T-helper 2 cell treated with Interferon-gamma antibody and Interleukin-4, amounts not matched to agents 100 ng/mL and 5 ng/mL, for 36 hours (primary cell): ENCODE results near the gene UTP11. TPM values are rescaled to one million over a fixed set of nuclear protein-coding genes. Genes with fewer than 3 reads are reported as not detected.

ENCODE experiments used
- intact Hi-C: fragments of 100-400 bp; cut with micrococcal nuclease; formaldehyde crosslinking; loops from one replicate; pipeline ENCODE4 v1.15.1; 2023
- total RNA-seq: library from RNA; stranded (reverse); gene quantifications from 2 replicates; pipeline ENCODE4 v1.2.3, GENCODE V29; 2022

UTP11 gene
- total RNA-seq, 1 donor from 2014 or later = 47.0 TPM

- intact Hi-C loops = no loop called here
Measured at GRCh38 chr1:38068220-38068979, 55.9 kb downstream of the UTP11 start.

DNA sequence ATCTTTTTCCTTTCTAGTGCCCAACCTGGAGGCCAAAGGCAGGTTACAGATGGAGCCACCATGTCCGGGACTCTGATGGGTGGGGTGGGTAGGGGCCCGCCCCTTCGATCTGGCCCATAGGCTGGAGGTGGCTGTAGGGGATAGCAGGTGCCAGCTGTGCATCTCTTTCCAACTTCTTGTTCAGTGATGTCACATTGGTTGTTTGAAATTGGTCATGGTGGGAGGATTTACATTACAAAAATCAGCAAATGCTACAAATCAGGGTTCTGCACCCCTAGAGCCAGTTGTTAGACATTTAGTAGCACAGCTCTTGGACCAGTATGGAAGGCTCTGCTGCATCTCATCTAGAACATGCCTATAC is 56.4 kb downstream of the UTP11 start:
- intact Hi-C loops = no loop called here

GRCh38 chr1:38071312-38072256 is 59.0 kb downstream of the UTP11 start:
- intact Hi-C loops = no loop called here

- intact Hi-C loops = no loop called here
Measured at GRCh38 chr1:38072858-38073257, 60.3 kb downstream of the UTP11 start.

DNA sequence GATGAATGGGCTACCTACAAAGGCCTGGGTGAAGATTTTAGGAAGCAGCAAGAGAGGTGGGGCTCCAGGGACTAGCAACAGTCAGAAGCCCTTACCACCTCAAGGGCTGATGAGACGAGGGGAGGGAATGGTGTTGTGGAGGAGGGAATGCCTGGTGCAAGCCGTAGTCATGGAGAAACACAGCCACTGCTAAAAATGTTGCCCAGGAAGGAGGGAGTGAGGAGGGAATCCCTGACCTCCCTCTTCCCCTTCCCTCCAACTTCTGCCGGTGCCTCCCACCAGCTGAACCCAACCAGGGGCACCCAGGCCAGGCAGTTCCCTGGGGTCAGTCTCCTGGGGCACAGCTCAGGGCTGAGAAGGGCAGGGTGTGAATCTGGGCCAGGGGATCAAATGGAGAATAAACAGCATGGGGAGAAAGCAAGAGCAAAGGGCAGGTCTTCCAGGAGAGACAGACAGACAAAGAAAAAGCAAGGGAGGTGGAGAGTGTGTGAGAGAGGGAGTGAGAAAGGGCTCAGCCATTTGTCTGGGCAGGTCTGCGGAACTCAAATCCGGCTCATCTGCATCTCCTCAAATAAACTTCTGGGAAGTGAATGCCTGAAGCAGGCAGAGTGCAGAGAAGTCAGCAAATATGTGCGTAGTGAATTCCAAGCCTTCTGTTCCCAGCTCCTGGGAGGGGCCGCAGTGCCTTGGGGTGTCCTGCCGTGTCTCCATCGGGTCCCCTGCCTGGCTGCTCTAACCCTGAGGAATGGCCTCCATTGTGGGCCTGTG is 61.2 kb downstream of the UTP11 start:
- intact Hi-C loops = no loop called here

DNA sequence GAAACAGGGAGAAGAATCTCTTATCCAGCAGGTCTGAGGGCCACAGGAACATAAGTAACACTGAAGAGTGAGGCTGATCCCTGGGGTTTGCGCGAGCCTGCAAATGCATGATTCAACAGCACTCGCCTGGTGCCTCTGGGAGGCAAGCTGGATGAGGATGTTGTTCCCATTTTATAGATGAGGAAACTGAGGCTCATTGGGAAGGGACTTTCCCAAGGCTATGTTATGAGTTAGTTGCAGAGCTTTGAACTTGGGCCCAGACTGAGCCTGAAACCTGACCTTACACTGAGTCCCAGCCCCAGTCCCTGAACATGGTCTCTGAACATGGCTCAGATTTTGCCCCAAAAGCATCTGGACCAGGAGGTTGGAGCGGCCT is 61.8 kb downstream of the UTP11 start:
- intact Hi-C loops = no loop called here

Other genes with a start within 250 kb of the UTP11 start
- 0.07 TPM in 1 of 2 replicates, not detected in the other for gene EPHA10, start 247.6 kb upstream of the UTP11 start, total RNA-seq
- 1.9 TPM in 2 replicates for gene MANEAL, start 218.9 kb upstream of the UTP11 start, total RNA-seq
- 18.9 and 21.2 TPM in 2 replicates for gene C1orf122, start 204.9 kb upstream of the UTP11 start, total RNA-seq
- gene YRDC, start 204.5 kb upstream of the UTP11 start, total RNA-seq = 22.7 and 23.4 TPM in 2 replicates
- 23.7 and 29.1 TPM in 2 replicates for gene MTF1, start 153.1 kb upstream of the UTP11 start, total RNA-seq
- 28.8 and 32.8 TPM in 2 replicates for gene INPP5B, start 65.7 kb upstream of the UTP11 start, total RNA-seq
- 98.8 and 99.2 TPM in 2 replicates for gene SF3A3, start 22.7 kb upstream of the UTP11 start, total RNA-seq
- gene FHL3, start 7.2 kb upstream of the UTP11 start, total RNA-seq = 14.7 and 16.3 TPM in 2 replicates
- not detected in 2 replicates for gene POU3F1, start 34.1 kb downstream of the UTP11 start, total RNA-seq